SK-N-MC (cell line): Measurements from ENCODE around the gene CAVIN3.

ENCODE experiments used
- EZH2 ChIP-seq: fragments of 200-600 bp; sonication (generic); IDR thresholded peaks from one replicate; pipeline ENCODE4 v1.6.1; 2017; ENCODE audit warnings: antibody characterized with exemption
- FOXP2 ChIP-seq: optimal IDR thresholded peaks from 2 replicates; pipeline ENCODE3; 2011; ENCODE audit warnings: mild to moderate bottlenecking, moderate library complexity; ENCODE audit not compliant: insufficient read depth; ENCODE audit errors: extremely low read length, control extremely low read depth
- POLR2AphosphoS5 ChIP-seq: IDR thresholded peaks from 2 replicates; pipeline ENCODE4 v1.6.1; 2012; ENCODE audit warnings: mild to moderate bottlenecking, low read depth, low read length, borderline replicate concordance

DNA sequence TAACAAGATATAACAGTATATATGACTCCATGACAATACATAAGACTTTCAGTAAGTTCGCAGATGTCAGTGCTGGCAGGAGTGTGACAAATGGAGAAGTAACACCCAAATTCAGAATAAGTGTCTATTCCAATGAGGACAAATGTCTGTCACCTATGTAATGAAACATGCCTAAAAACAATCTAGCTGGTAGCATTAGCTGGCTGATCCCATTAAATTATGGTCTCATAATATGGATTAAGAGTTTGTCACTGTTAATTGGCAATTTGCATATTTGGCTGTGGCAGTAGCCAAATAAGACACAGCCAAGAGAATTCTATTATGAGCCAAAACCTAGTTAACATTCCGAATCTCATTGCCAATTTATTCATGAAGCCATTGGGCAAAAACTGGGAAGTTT, 30.2 kb upstream of the CAVIN3 start:
- TF ChIP-seq EZH2 (no peak), POLR2AphosphoS5 (no peak), FOXP2 (no peak)
